MV-4-11 (cell line): ENCODE results near the gene GSTM3.
"Not testable (repeated sequence)": the region's sequence is repeated elsewhere in the genome, so short reads cannot be mapped to it uniquely, and the experiment has no call there.

Source experiments
- DNase-seq: peaks from one replicate; lab custom pipeline; 2025; lab: John Stamatoyannopoulos, UW

The GSTM3 gene

DNA sequence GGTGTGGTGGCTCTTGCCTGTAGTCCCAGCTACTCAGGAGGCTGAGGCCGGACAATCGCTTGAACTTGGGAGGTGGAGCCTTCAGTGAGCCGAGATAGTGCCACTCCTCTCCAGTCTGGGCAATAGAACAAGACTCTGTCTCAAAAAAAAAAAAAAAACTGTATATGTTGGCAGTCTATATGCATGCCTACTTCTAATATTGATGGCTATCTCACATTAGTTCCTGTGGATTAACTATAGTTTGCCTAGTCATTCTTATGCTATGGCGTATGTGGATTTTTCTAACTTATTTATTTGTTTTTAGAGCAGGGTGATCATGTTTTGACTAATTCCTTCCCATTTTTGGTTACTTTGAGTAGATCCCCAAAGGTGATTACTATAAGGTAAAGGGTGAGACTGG, 43.8 kb downstream of the GSTM3 start:
- no peak for DNase-seq

DNA sequence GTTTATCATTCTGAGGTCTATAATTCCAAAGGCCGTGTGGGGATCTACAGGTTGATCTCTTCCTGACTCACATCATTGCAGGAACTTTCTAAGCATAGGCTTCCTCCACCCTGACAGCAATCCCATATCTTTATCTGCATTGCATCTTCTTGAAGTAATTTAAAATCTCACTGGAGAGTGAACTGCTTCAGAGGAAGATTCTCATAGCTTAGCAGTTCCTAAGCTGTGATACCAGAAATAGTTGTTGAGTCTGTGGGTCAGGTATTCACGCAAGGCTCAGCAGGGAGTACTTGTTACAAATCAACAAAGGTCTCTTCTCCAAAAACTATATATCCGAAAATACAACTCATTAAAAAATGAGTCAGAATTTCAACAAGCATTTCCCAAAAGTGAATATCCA, 45.7 kb downstream of the GSTM3 start:
- not testable (repeated sequence) for DNase-seq

DNA sequence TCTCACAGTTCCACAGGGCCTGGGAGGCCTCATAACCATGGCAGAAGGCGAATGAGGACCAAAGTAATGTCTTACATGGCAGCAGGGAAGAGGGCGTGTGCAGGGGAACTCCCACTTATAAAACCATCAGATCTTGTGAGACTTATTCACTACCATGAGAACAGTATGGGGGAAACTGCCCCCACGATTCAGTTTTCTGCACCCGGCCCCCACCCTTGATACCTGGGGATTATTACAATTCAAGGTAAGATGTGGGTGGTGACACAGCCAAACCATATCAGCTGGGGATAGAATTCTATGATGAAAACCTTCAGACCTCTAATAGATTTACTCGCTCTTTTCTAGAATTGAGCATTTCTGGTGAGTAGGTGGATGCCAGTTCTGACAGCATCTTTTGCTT, 46.4 kb downstream of the GSTM3 start:
- not testable (repeated sequence) for DNase-seq

DNA sequence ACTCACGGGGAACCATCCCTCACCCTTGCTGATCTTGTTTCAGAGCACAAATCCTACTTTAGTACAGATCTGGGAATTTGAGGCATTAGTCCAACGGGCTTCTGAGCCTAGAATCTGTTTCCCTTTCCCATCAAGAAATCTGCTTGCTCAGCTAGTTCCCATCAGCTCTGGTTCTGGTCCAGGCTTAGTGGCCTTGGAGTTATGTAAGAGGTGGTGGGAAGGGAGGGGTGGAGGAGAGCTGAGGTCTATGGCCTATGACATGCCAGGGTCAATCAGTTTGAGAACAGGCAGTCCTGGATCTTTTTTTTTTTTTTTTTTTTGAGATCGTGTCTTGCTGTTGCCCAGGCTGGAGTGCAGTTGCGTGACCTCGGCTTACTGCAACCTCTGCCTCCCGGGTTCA, 49.1 kb downstream of the GSTM3 start:
- no peak for DNase-seq

DNA sequence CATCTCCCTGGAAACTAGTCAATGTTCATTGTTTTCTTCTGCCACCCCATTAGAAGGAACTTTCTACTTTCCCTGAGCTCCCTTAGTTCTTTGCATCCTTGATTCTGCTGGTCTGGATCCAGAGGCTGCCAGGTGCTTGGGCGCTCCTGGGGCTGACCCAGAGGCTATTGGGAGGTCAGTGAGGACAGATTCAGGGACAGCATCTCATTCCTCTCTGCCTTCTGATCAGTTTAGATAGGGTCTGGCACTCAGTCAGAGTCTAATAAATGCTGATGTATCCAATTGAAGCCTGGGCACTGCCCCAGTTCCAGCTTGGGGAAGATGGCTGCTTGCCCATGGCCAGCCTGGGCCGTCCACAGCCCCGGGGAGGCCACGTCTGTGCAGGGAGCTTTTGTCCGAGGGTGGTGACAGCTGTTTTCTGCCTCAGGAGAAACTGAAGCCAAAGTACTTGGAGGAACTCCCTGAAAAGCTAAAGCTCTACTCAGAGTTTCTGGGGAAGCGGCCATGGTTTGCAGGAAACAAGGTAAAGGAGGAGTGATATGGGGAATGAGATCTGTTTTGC, 50.9 kb downstream of the GSTM3 start:
- DNase-seq: no peak

DNA sequence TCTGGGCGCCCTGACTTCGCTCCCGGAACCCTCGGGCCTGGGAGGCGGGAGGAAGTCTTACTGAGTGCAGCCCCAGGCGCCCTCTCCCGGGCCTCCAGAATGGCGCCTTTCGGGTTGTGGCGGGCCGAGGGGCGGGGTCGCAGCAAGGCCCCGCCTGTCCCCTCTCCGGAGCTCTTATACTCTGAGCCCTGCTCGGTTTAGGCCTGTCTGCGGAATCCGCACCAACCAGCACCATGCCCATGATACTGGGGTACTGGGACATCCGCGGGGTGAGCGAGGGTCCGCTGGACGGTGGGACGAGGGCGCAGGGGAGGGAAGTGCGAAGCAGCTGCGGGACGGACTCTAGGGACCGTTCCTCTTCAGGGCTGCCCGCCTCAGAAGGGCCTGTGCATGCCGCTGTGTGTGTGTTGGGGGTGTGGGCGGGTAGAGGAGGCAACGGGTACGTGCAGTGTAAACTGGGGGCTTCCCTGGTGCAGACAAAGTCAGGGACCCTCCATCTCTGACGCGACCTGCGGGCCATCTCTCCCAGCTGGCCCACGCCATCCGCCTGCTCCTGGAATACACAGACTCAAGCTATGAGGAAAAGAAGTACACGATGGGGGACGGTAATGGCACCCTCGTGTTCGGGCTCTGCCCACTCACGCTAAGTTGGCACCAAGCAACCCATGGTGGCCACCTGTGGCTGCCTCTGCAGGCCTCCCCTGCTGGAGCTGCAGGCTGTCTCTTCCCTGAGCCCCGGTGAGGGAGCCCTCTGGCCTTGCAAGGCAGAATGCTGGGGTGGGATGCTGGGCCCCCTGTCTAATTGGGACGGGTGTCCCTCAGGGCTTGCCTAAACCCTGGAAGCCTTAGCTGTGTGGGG, 53.0 kb downstream of the GSTM3 start, which contains the start of gene GSTM1:
Gene GSTM1 (plus strand): TSS at position 177 of the 859 bp plus-strand sequence. CDS start 57 bp downstream, at position 234.
- no peak for DNase-seq

DNA sequence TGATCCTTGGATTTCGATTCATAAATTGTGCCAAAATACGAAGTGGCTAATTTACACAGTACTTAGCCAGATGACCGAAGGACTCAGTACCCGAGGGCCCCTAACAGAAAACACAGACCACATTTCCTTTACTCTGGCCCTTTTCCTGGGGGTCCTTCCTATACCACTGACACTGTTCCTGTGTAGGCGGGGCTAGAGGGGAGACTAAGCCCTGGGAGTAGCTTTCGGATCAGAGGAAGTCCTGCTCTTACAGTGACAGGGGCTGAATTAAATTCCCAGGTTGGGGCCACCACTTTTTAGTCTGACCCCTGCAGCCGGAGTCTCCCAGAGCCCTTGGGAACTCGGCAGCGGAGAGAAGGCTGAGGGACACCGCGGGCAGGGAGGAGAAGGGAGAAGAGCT, 53.7 kb downstream of the GSTM3 start:
- DNase-seq: not testable (repeated sequence)

DNA sequence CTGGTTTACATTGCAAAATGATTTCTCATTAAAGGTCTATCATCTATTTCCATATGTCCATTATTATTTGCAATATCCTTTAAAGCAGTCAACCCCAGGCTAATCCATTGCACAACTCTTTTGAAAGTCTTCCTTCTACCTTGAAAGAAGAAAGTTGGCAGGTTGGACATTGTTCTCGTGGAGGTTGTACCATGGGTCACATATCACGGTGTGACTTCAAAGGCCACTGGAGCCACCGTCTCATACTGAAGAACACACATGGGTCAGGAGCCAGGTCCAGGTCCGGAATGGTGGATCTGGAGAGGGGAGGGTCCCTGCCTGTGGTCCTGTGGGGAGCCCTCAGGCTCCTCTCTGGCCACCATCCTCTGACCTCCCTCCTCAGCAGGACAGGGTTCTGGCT, 54.9 kb downstream of the GSTM3 start:
- not testable (repeated sequence) for DNase-seq

DNA sequence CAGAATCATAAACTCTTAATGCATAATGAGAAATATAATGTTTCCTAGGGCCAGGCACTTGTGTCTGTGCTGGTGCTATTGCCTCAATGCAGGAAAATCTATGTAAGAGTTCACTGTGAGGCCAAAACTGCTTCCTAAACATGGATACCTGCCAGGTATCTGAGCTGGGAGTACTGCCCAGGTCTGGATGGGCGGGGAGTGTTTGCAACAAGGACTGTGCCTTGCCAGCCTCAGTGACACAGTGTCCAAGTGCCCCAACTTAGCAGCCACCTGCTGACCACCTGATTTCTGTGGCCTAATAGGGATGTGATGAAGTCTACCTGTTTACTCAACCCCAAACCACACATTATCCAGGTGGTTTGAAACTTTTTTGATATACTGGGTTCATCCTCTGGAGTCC, 55.4 kb downstream of the GSTM3 start:
- DNase-seq: not testable (repeated sequence)

DNA sequence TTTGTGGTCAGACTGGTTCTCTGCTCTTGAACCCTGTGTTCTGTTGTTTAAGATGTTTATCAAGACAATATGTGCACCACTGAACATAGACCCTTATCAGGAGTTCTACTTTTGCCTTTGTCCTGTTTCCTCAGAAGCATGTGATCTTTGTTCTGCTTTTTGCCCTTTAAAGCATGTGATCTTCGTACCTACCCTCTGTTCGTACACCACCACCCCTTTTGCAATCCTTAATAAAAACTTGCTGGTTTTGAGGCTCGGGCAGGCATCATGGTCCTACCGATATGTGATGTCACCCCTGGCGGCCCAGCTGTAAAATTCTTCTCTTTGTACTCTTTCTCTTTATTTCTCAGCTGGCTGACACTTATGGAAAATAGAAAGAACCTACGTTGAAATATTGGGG, 56.1 kb downstream of the GSTM3 start:
- not testable (repeated sequence) for DNase-seq
